Esophagus muscularis mucosa (tissue), 3 donors: ENCODE results near the gene F10.

Experiments used
- POLR2A ChIP-seq: fragments of 450-650 bp; IDR thresholded peaks from one replicate; pipeline ENCODE4 v1.6.1; 2017; ENCODE audit warnings: antibody characterized with exemption, moderate library complexity, mild to moderate bottlenecking, low read depth
- TF ChIP-seq, protein P1 (sequence below), 3 experiments: fragments of 200-600 bp in 2 of 3; fragments of 450-650 bp in 1 of 3; sonication (generic) in 2 of 3; IDR thresholded peaks; one replicate each; pipeline ENCODE4 v1.5.1; 2017 to 2019; ENCODE audit warnings: antibody characterized with exemption in 3 of 3, mild to moderate bottlenecking in 2 of 3, moderate library complexity in 1 of 3

DNA sequence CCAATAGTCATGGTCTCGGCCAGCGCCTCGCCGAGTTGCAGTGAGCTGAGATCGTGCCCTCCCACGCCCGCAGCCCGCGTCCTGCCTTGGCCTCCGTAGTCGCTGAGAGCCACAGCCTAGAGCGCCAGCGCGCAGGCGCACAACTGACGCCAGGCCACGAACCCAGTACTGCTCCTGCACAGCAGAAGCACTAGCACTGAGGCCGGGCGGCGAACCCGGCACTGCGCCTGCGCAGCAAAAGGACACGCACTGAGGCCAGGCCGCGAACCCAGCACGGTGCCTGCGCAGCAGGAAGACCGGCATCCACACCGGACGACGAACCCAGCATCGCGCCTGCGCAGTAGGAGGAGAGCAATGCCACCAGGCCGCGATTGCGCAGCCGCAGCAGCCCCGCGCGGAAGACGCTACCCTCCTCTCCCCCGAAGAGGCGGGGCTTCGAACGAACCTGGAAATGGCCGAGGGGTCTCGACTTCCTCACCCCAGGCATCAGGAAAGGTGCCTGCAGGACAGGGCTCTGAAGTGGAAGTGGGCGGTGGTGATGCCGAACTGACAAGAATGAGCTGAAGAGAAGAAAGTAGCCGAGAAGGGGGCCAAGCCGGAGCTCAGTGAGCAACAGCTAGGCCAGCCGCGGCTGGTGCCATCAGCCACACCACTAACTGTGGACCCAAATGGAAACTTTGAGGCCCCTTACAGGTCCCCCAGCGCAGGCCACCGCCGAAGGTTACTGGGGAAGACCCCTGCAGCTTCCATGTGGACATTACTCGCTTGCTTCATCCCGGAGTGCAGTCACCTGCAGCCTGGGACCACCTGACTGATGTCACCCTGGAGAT, 7.5 kb downstream of the F10 start:
- TF ChIP-seq, protein P1, sequence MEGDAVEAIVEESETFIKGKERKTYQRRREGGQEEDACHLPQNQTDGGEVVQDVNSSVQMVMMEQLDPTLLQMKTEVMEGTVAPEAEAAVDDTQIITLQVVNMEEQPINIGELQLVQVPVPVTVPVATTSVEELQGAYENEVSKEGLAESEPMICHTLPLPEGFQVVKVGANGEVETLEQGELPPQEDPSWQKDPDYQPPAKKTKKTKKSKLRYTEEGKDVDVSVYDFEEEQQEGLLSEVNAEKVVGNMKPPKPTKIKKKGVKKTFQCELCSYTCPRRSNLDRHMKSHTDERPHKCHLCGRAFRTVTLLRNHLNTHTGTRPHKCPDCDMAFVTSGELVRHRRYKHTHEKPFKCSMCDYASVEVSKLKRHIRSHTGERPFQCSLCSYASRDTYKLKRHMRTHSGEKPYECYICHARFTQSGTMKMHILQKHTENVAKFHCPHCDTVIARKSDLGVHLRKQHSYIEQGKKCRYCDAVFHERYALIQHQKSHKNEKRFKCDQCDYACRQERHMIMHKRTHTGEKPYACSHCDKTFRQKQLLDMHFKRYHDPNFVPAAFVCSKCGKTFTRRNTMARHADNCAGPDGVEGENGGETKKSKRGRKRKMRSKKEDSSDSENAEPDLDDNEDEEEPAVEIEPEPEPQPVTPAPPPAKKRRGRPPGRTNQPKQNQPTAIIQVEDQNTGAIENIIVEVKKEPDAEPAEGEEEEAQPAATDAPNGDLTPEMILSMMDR (IDR thresholded peaks at IDR 0.05): no peak
- no peak for TF ChIP-seq POLR2A
